ENCODE results near the gene GFY. TPM values are rescaled to one million over a fixed set of nuclear protein-coding genes. Genes with fewer than 3 reads are reported as not detected.

The GFY gene
- total and polyA plus RNA-seq, 2 experiments from 2014 or later = 1.2 TPM; not detected in 1

- Histone ChIP-seq H2AFZ (no peak overlapping the region), H3K36me3 (ENCODE audit: insufficient read depth) (no peaks in the 10 kb centered on the region), H3F3A (replicated peaks; ENCODE audit: low read depth) (0 out of 2 replicates have a peak, but pooled peaks cover 19% of the 10 kb centered on the region), H4K20me1 (replicated peaks; ENCODE audit: insufficient read depth) (no peaks in the 10 kb centered on the region; the same call in 1 of the 2 replicates), H3K9me2 (ENCODE audit: insufficient read depth) (no peaks in the 10 kb centered on the region), H3K4me3 (no peak overlapping the region), H3K4me1 (ENCODE audit: insufficient read depth) (peaks cover 9% of the 10 kb centered on the region; the same call in 1 of the 2 replicates), H3K27me3 (ENCODE audit: insufficient read depth) (no peaks in the 10 kb centered on the region; the same call in 1 of the 2 replicates), H3K27ac (ENCODE audit: low read depth) (peak overlapping the region; percentile 32; the same call in 1 of the 2 replicates), H3K79me2 (replicated peaks; ENCODE audit: insufficient read depth) (no peaks in the 10 kb centered on the region), H3K4me2 (no peak overlapping the region)
- Mint-ChIP-seq H3K9me3 (no peaks in the 10 kb centered on the region), H3K36me3 (ENCODE audit: low read depth) (peaks cover 21% of the 10 kb centered on the region), H3K27me3 (ENCODE audit: insufficient read depth, low read depth, poor library complexity) (peaks cover 14% of the 10 kb centered on the region), H3K27ac (no peak overlapping the region), H3K4me3 (no peak overlapping the region), H3K4me1 (peaks cover 6% of the 10 kb centered on the region)
- DNase-seq (ENCODE audit: low spot score) (peak; percentile 53), ATAC-seq (peak; percentile 11)
- no peak for TF ChIP-seq NANOG (IDR thresholded peaks at IDR 0.05; ENCODE audit: borderline replicate concordance)
- TF ChIP-seq, protein P1, sequence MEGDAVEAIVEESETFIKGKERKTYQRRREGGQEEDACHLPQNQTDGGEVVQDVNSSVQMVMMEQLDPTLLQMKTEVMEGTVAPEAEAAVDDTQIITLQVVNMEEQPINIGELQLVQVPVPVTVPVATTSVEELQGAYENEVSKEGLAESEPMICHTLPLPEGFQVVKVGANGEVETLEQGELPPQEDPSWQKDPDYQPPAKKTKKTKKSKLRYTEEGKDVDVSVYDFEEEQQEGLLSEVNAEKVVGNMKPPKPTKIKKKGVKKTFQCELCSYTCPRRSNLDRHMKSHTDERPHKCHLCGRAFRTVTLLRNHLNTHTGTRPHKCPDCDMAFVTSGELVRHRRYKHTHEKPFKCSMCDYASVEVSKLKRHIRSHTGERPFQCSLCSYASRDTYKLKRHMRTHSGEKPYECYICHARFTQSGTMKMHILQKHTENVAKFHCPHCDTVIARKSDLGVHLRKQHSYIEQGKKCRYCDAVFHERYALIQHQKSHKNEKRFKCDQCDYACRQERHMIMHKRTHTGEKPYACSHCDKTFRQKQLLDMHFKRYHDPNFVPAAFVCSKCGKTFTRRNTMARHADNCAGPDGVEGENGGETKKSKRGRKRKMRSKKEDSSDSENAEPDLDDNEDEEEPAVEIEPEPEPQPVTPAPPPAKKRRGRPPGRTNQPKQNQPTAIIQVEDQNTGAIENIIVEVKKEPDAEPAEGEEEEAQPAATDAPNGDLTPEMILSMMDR (conservative IDR thresholded peaks at IDR 0.05; ENCODE audit: low read depth in 2 of 2) = peak; percentile 45 to 69
These were observed 44.8 kb downstream of the GFY start for GRCh38 chr19:49469828-49470614.

GRCh38 chr19:49470615-49470978 lies 45.4 kb downstream of the GFY start:
- no peak overlapping the region for H2AFZ ChIP-seq
- Mint-ChIP-seq H3K9me3 (no peaks in the 10 kb centered on the region), H3K4me1 (peaks cover 12% of the 10 kb centered on the region), H3K36me3 (ENCODE audit: low read depth) (peaks cover 21% of the 10 kb centered on the region), H3K4me3 (no peak overlapping the region), H3K27ac (no peak overlapping the region), H3K27me3 (ENCODE audit: insufficient read depth, low read depth, poor library complexity) (peaks cover 14% of the 10 kb centered on the region)
- H3F3A ChIP-seq (replicated peaks; ENCODE audit: low read depth) = 0 out of 2 replicates have a peak, but pooled peaks cover 19% of the 10 kb centered on the region
- no peaks in the 10 kb centered on the region for H3K9me2 ChIP-seq (ENCODE audit: insufficient read depth)
- no peaks in the 10 kb centered on the region; the same call in 1 of the 2 replicates for H3K27me3 ChIP-seq (ENCODE audit: insufficient read depth)
- no peaks in the 10 kb centered on the region for H3K36me3 ChIP-seq (ENCODE audit: insufficient read depth)
- no peak overlapping the region for H3K4me2 ChIP-seq
- no peak overlapping the region for H3K4me3 ChIP-seq
- DNase-seq (ENCODE audit: low spot score) (no peak), ATAC-seq (no peak)
- peaks cover 9% of the 10 kb centered on the region; the same call in 1 of the 2 replicates for H3K4me1 ChIP-seq (ENCODE audit: insufficient read depth)
- H4K20me1 ChIP-seq (replicated peaks; ENCODE audit: insufficient read depth) = no peaks in the 10 kb centered on the region; the same call in 1 of the 2 replicates
- no peak for TF ChIP-seq NANOG (IDR thresholded peaks at IDR 0.05; ENCODE audit: borderline replicate concordance)
- TF ChIP-seq ZNF331 (CRISPR knock-in tag; IDR thresholded peaks at IDR 0.05; ENCODE audit: low read depth) = no peak
- TF ChIP-seq EZH2phosphoT487 (IDR thresholded peaks at IDR 0.05; ENCODE audit: unreplicated experiment) = no peak
- TF ChIP-seq JUNB (IDR thresholded peaks at IDR 0.05; ENCODE audit: unreplicated experiment) = no peak
- no peak for TF ChIP-seq STAT1 (IDR thresholded peaks at IDR 0.05; ENCODE audit: unreplicated experiment)
- TF ChIP-seq CREB1 (CRISPR knock-in tag; IDR thresholded peaks at IDR 0.05; ENCODE audit: low read depth) = no peak
- TF ChIP-seq ETS1 (IDR thresholded peaks at IDR 0.05) = no peak
- no peak for TF ChIP-seq EZH2 (IDR thresholded peaks at IDR 0.05; ENCODE audit: low read depth, unreplicated experiment)
- TF ChIP-seq ZNF462 (CRISPR knock-in tag; IDR thresholded peaks at IDR 0.05) = no peak
- no peak for TF ChIP-seq POLR2AphosphoS5 (IDR thresholded peaks at IDR 0.05; ENCODE audit: low read depth)
- TF ChIP-seq ZNF114 (CRISPR knock-in tag; IDR thresholded peaks at IDR 0.05) = no peak
- no peaks in the 10 kb centered on the region for H3K79me2 ChIP-seq (replicated peaks; ENCODE audit: insufficient read depth)
- H3K27ac ChIP-seq (ENCODE audit: low read depth) = peak overlapping the region; percentile 32; the same call in 1 of the 2 replicates
